Measurements from ENCODE around the gene SLC25A21.

Gene SLC25A21

DNA sequence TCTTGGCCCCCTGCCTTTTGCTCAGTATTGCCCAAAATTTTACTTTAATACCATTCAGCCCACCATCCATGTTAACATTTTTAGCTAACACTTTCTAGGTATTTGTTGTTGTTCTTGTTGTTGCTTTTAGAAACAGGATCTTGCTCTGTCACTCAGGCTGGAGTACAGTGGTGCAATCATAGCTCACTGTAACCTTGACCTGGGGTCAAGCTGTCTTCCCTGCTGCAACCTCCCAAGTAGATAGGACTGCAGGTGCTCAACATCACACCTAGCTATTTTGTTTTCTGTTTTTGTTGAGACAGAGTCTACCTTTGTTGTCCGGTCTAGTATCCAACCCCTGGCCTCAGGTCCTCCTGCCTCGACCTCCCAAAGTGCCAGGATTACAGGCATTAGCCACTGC is 29.3 kb upstream of the SLC25A21 start:
- DNase-seq = no peak
- no CpG with 5 or more reads among the region's 2 CpGs for WGBS (ENCODE audit: extremely low coverage, insufficient coverage, low lambda C conversion rate)
- H3K79me1 ChIP-seq (ENCODE audit: low read length) = peaks cover 2% of the 10 kb centered on the region
- H3K4ac ChIP-seq (ENCODE audit: low read depth, low read length) = no peak overlapping the region
- no peak overlapping the region for H3K27ac ChIP-seq (ENCODE audit: low read depth, low read length)
- H3K4me2 ChIP-seq (ENCODE audit: low read length) = no peak overlapping the region
- no peak overlapping the region for H2BK120ac ChIP-seq (ENCODE audit: low read depth, low read length)
- H2AK5ac ChIP-seq (ENCODE audit: low read length) = no peak overlapping the region
- no peak overlapping the region for H3K18ac ChIP-seq (ENCODE audit: low read length)
- no peak overlapping the region for H3K56ac ChIP-seq (ENCODE audit: low read length)
- no peak overlapping the region for H3K9ac ChIP-seq (ENCODE audit: low read length)
- no peaks in the 10 kb centered on the region for H3K27me3 ChIP-seq (ENCODE audit: insufficient read depth, low read length, poor library complexity)
- no peaks in the 10 kb centered on the region for H3K4me1 ChIP-seq (ENCODE audit: control insufficient read depth, low read depth, low read length)
- H2BK15ac ChIP-seq (replicated peaks; ENCODE audit: low read depth) = no peak overlapping the region
- H2BK5ac ChIP-seq (ENCODE audit: low read length) = no peak overlapping the region
- H3K4me3 ChIP-seq (ENCODE audit: low read length) = no peak overlapping the region
- H4K8ac ChIP-seq (ENCODE audit: low read depth, low read length) = no peak overlapping the region
- H3K23ac ChIP-seq (ENCODE audit: low read length) = no peak overlapping the region
- H4K5ac ChIP-seq (ENCODE audit: low read length) = no peak overlapping the region
- no peaks in the 10 kb centered on the region for H3K79me2 ChIP-seq (ENCODE audit: control insufficient read depth, insufficient read depth, low read length)
- H3K36me3 ChIP-seq (ENCODE audit: control insufficient read depth, insufficient read depth, low read length) = no peaks in the 10 kb centered on the region

DNA sequence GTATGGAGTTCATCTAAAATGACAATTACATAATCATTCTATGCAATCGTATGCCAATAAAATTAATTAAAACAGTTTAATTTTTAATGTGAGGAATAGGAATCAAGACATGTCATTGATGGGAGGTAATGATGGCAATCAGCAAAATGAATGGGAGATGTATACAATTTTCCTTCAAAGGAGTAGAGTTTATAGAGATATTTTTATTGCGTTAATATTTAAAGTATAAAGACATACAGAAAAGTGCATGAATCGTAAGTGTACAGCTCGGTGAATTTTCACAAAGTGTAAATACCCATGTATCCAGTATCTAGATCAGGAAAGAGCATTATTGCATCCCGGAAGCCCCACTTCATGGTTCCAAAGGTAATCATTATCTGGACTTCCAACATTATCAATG is 26.5 kb upstream of the SLC25A21 start:
- H3K4me2 ChIP-seq (ENCODE audit: low read length) = no peak overlapping the region
- H3K18ac ChIP-seq (ENCODE audit: low read length) = no peak overlapping the region
- H3K79me1 ChIP-seq (ENCODE audit: low read length) = no peaks in the 10 kb centered on the region
- no peak overlapping the region for H3K27ac ChIP-seq (ENCODE audit: low read depth, low read length)
- 100% methylated on average over 2 of the region's 5 CpGs for WGBS (ENCODE audit: extremely low coverage, insufficient coverage, low lambda C conversion rate)
- H3K36me3 ChIP-seq (ENCODE audit: control insufficient read depth, insufficient read depth, low read length) = no peaks in the 10 kb centered on the region
- H2BK15ac ChIP-seq (replicated peaks; ENCODE audit: low read depth) = no peak overlapping the region
- H2BK120ac ChIP-seq (ENCODE audit: low read depth, low read length) = no peak overlapping the region
- no peak overlapping the region for H4K8ac ChIP-seq (ENCODE audit: low read depth, low read length)
- no peaks in the 10 kb centered on the region for H3K27me3 ChIP-seq (ENCODE audit: insufficient read depth, low read length, poor library complexity)
- H3K56ac ChIP-seq (ENCODE audit: low read length) = no peak overlapping the region
- H3K4me1 ChIP-seq (ENCODE audit: control insufficient read depth, low read depth, low read length) = no peaks in the 10 kb centered on the region
- H2BK5ac ChIP-seq (ENCODE audit: low read length) = no peak overlapping the region
- no peaks in the 10 kb centered on the region for H3K79me2 ChIP-seq (ENCODE audit: control insufficient read depth, insufficient read depth, low read length)
- H3K9ac ChIP-seq (ENCODE audit: low read length) = no peak overlapping the region
- no peak overlapping the region for H2AK5ac ChIP-seq (ENCODE audit: low read length)
- no peak overlapping the region for H3K23ac ChIP-seq (ENCODE audit: low read length)
- H4K5ac ChIP-seq (ENCODE audit: low read length) = no peak overlapping the region
- H3K4me3 ChIP-seq (ENCODE audit: low read length) = no peak overlapping the region
- DNase-seq = no peak
- no peak overlapping the region for H3K4ac ChIP-seq (ENCODE audit: low read depth, low read length)

DNA sequence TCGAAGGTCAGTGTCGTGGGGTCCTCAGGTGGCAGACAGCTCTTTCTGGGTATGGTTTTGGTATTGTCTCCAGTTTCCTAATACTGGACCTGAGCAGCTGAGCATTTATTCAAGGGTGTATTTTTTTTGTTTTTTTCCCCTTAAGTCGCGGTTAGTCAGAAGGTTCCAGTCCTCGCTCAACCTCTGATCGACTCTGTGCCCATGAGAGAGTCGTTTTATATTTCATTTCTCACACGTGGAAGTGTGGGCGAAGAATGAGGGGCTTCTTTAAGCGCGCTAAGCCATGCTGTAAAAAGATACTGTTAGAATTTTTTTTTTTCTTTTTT is 25.8 kb upstream of the SLC25A21 start:
- no CpG with 5 or more reads among the region's 11 CpGs for WGBS (ENCODE audit: extremely low coverage, insufficient coverage, low lambda C conversion rate)
- peak overlapping the region; percentile 80 for H3K4me2 ChIP-seq (ENCODE audit: low read length)
- H2BK15ac ChIP-seq (replicated peaks; ENCODE audit: low read depth) = no peak overlapping the region
- H2AK5ac ChIP-seq (ENCODE audit: low read length) = no peak overlapping the region
- H3K23ac ChIP-seq (ENCODE audit: low read length) = no peak overlapping the region
- H3K4ac ChIP-seq (ENCODE audit: low read depth, low read length) = no peak overlapping the region
- H4K8ac ChIP-seq (ENCODE audit: low read depth, low read length) = no peak overlapping the region
- H3K79me1 ChIP-seq (ENCODE audit: low read length) = no peaks in the 10 kb centered on the region
- H3K18ac ChIP-seq (ENCODE audit: low read length) = peak overlapping the region; percentile 7
- H3K4me1 ChIP-seq (ENCODE audit: control insufficient read depth, low read depth, low read length) = no peaks in the 10 kb centered on the region
- peak overlapping the region; percentile 97 for H3K56ac ChIP-seq (ENCODE audit: low read length)
- peak overlapping the region; percentile 87 for H3K9ac ChIP-seq (ENCODE audit: low read length)
- peak overlapping the region; percentile 76 for H3K4me3 ChIP-seq (ENCODE audit: low read length)
- no peak for DNase-seq
- no peaks in the 10 kb centered on the region for H3K27me3 ChIP-seq (ENCODE audit: insufficient read depth, low read length, poor library complexity)
- H3K27ac ChIP-seq (ENCODE audit: low read depth, low read length) = no peak overlapping the region
- H2BK120ac ChIP-seq (ENCODE audit: low read depth, low read length) = no peak overlapping the region
- no peaks in the 10 kb centered on the region for H3K36me3 ChIP-seq (ENCODE audit: control insufficient read depth, insufficient read depth, low read length)
- H2BK5ac ChIP-seq (ENCODE audit: low read length) = no peak overlapping the region
- H3K79me2 ChIP-seq (ENCODE audit: control insufficient read depth, insufficient read depth, low read length) = no peaks in the 10 kb centered on the region
- no peak overlapping the region for H4K5ac ChIP-seq (ENCODE audit: low read length)

DNA sequence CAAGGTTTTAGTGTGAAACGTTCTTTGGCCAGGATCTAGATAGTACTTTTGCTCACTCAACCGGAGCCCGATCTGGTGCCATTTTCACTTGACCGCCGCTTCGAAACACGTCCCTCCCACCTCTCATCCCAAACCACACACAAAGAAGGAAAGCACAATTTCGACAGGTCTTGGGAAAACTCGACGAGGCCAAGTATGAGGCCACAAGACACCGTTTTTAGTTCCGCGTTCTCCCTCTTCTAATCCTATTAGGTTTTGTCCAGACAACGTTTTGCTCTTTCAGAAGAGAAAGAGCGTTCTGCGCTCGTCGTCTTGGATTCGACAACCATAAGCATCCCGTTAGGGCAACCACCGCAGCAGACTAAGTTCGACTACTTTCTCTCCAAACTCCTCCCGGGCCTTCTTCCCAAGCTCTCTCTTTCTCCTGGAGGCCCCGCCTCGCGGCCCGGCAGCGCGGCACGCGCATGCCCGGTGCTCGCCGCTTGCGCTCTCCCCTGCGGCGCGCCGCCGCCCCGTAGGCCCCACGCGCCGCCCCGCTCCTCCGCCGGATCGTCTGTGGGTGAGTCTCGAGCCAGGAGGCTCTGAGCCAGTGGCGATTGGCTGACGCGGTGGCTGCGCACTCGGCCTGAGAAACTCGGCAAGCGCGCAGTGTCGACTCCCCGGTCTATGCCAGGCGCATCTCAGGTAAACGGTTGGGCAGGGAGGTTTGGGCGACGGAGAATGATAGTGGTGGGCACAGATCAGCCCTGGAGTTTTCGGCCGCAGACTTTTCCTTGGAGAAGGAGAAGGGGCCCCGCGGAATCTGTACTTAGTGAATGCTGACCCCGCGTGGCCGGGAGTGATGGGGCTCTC is 25.2 kb upstream of the SLC25A21 start, which contains the start of gene MIPOL1:
TSS of gene MIPOL1 (plus strand) at position 517 of the 852 bp plus-strand sequence. CDS start 49,952 bp downstream, outside the sequence.
- no peak within 1 kb of the TSS for H2BK120ac ChIP-seq (ENCODE audit: low read depth, low read length)
- H3K36me3 ChIP-seq (ENCODE audit: control insufficient read depth, insufficient read depth, low read length) = no peaks in the 10 kb centered on the region
- peak within 1 kb of the TSS; percentile 61 for H3K23ac ChIP-seq (ENCODE audit: low read length)
- no peak within 1 kb of the TSS for H3K4ac ChIP-seq (ENCODE audit: low read depth, low read length)
- WGBS (ENCODE audit: extremely low coverage, insufficient coverage, low lambda C conversion rate) = no CpG with 5 or more reads among the region's 70 CpGs
- peak within 1 kb of the TSS; percentile 94 for H3K4me2 ChIP-seq (ENCODE audit: low read length)
- H3K27ac ChIP-seq (ENCODE audit: low read depth, low read length) = peak within 1 kb of the TSS; percentile 63
- H3K18ac ChIP-seq (ENCODE audit: low read length) = peak within 1 kb of the TSS; percentile 10
- H3K4me3 ChIP-seq (ENCODE audit: low read length) = peak within 1 kb of the TSS; percentile 76
- H2BK15ac ChIP-seq (replicated peaks; ENCODE audit: low read depth) = no peak within 1 kb of the TSS
- peak; percentile 80 for DNase-seq
- peak within 1 kb of the TSS; percentile 25 for H2BK5ac ChIP-seq (ENCODE audit: low read length)
- H3K4me1 ChIP-seq (ENCODE audit: control insufficient read depth, low read depth, low read length) = no peaks in the 10 kb centered on the region
- H3K79me2 ChIP-seq (ENCODE audit: control insufficient read depth, insufficient read depth, low read length) = no peaks in the 10 kb centered on the region
- H3K27me3 ChIP-seq (ENCODE audit: insufficient read depth, low read length, poor library complexity) = no peaks in the 10 kb centered on the region
- no peaks in the 10 kb centered on the region for H3K79me1 ChIP-seq (ENCODE audit: low read length)
- H2AK5ac ChIP-seq (ENCODE audit: low read length) = no peak within 1 kb of the TSS
- H4K5ac ChIP-seq (ENCODE audit: low read length) = peak within 1 kb of the TSS; percentile 93
- peak within 1 kb of the TSS; percentile 91 for H3K9ac ChIP-seq (ENCODE audit: low read length)
- peak within 1 kb of the TSS; percentile 97 for H3K56ac ChIP-seq (ENCODE audit: low read length)
- no peak within 1 kb of the TSS for H4K8ac ChIP-seq (ENCODE audit: low read depth, low read length)

DNA sequence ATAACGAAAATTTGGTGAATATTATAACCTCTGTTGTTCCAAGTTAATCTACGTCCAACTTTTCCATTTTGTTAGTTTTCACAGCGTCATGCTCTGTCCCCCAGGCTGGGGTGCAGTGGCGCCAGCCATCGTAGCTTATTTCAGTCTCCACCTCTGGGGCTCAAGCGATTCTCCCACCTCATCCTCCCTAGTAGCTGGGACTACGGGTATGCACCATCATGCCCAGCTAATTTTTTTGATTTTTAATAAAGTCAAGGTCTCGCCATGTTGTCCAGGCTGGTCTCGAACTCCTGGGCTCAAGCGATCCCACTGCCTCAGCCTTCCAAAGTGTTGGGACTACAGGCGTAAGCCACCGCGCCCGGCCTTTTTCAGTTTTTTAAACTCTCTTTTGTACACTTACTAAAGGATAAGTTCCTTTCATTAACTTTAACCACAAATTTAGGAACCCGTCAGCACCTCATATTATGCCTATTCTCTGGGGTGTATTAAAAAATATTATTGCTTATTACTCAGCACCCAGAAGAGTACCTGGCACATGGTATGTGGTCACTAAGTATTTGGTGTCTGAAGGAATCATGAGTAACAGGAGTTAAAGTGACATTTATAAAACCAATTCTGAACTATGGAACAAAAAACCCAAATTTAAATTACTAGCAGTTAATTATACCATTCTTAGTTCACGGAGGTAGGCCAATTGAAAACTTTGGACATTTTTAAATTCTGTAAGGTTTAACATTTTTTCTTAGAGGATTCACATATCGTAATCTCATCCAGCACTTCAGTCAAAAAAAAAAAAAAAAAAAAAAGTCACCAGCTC is 24.4 kb upstream of the SLC25A21 start:
- WGBS (ENCODE audit: extremely low coverage, insufficient coverage, low lambda C conversion rate) = no CpG with 5 or more reads among the region's 17 CpGs
- no peak overlapping the region for H2BK15ac ChIP-seq (replicated peaks; ENCODE audit: low read depth)
- H3K4me3 ChIP-seq (ENCODE audit: low read length) = no peak overlapping the region
- no peaks in the 10 kb centered on the region for H3K36me3 ChIP-seq (ENCODE audit: control insufficient read depth, insufficient read depth, low read length)
- no peak overlapping the region for H3K23ac ChIP-seq (ENCODE audit: low read length)
- peak overlapping the region; percentile 97 for H3K56ac ChIP-seq (ENCODE audit: low read length)
- H4K8ac ChIP-seq (ENCODE audit: low read depth, low read length) = no peak overlapping the region
- H3K27ac ChIP-seq (ENCODE audit: low read depth, low read length) = no peak overlapping the region
- H3K9ac ChIP-seq (ENCODE audit: low read length) = peak overlapping the region; percentile 91
- H3K4ac ChIP-seq (ENCODE audit: low read depth, low read length) = no peak overlapping the region
- peak overlapping the region; percentile 94 for H3K4me2 ChIP-seq (ENCODE audit: low read length)
- H3K79me1 ChIP-seq (ENCODE audit: low read length) = no peaks in the 10 kb centered on the region
- H3K27me3 ChIP-seq (ENCODE audit: insufficient read depth, low read length, poor library complexity) = no peaks in the 10 kb centered on the region
- H4K5ac ChIP-seq (ENCODE audit: low read length) = no peak overlapping the region
- H3K79me2 ChIP-seq (ENCODE audit: control insufficient read depth, insufficient read depth, low read length) = no peaks in the 10 kb centered on the region
- H2BK5ac ChIP-seq (ENCODE audit: low read length) = no peak overlapping the region
- no peak for DNase-seq
- no peak overlapping the region for H2AK5ac ChIP-seq (ENCODE audit: low read length)
- H3K18ac ChIP-seq (ENCODE audit: low read length) = no peak overlapping the region
- H3K4me1 ChIP-seq (ENCODE audit: control insufficient read depth, low read depth, low read length) = no peaks in the 10 kb centered on the region
- no peak overlapping the region for H2BK120ac ChIP-seq (ENCODE audit: low read depth, low read length)
